ENCODE data around the gene MAGI2. TPM values are rescaled to one million over a fixed set of nuclear protein-coding genes. Genes with fewer than 3 reads are reported as not detected.

The MAGI2 gene
- total RNA-seq, 5 donors from 2014 or later (not counting 1 experiment from before 2014, with no cell fraction given) = 0.10 to 0.77 (median 0.22) TPM

- no peak overlapping the region for H3K4me3 Mint-ChIP-seq
- H3K4me1 Mint-ChIP-seq = no peaks in the 10 kb centered on the region
- no peaks in the 10 kb centered on the region for H3K4me1 ChIP-seq (ENCODE audit: control insufficient read depth in 1 of 2, extremely low read depth in 1 of 2, insufficient read depth in 2 of 2, low read length in 2 of 2)
- 66% methylated on average over 2 of the region's 4 CpGs for WGBS (ENCODE audit: insufficient coverage)
- H3K36me3 ChIP-seq (ENCODE audit: control insufficient read depth in 2 of 2, extremely low read depth in 1 of 2, insufficient read depth in 1 of 2, low read length in 1 of 2) = no peaks in the 10 kb centered on the region
- no peak overlapping the region for H3K4me3 ChIP-seq (ENCODE audit: control insufficient read depth in 1 of 2, extremely low read depth in 1 of 2, low read length in 1 of 2)
- no peaks in the 10 kb centered on the region for H3K27me3 Mint-ChIP-seq
- ATAC-seq (replicated peaks in 1 of 4) (no peak), DNase-seq (no peak)
- H3K9me3 ChIP-seq = no peaks in the 10 kb centered on the region
- H3K36me3 Mint-ChIP-seq = no peaks in the 10 kb centered on the region
- H3K27ac ChIP-seq (ENCODE audit: low read length) = no peak overlapping the region
- H3K27me3 ChIP-seq (replicated peaks in 1 of 2; ENCODE audit: control insufficient read depth in 2 of 2, extremely low read depth in 1 of 2, insufficient read depth in 2 of 2, low read length in 1 of 2) = no peaks in the 10 kb centered on the region
- POLR2A ChIA-PET = no interaction called here
- H3K9me3 Mint-ChIP-seq = no peaks in the 10 kb centered on the region
- H3K27ac Mint-ChIP-seq = no peak overlapping the region
- CTCF ChIA-PET = no interaction called here
These were observed 1064.4 kb downstream of the MAGI2 start for GRCh38 chr7:78389022-78389421.

- no peaks in the 10 kb centered on the region for H3K9me3 Mint-ChIP-seq
- no peaks in the 10 kb centered on the region for H3K36me3 ChIP-seq (ENCODE audit: control insufficient read depth in 2 of 2, extremely low read depth in 1 of 2, insufficient read depth in 1 of 2, low read length in 1 of 2)
- H3K9me3 ChIP-seq = no peaks in the 10 kb centered on the region
- ChIA-PET POLR2A (no interaction called here), CTCF (no interaction called here)
- H3K4me1 ChIP-seq (ENCODE audit: control insufficient read depth in 1 of 2, extremely low read depth in 1 of 2, insufficient read depth in 2 of 2, low read length in 2 of 2) = no peaks in the 10 kb centered on the region
- WGBS (ENCODE audit: insufficient coverage) = no CpG with 5 or more reads among the region's 2 CpGs
- no peaks in the 10 kb centered on the region for H3K27me3 Mint-ChIP-seq
- no peak overlapping the region for H3K4me3 ChIP-seq (ENCODE audit: control insufficient read depth in 1 of 2, extremely low read depth in 1 of 2, low read length in 1 of 2)
- no peak for ATAC-seq (replicated peaks in 1 of 4)
- no peaks in the 10 kb centered on the region for H3K4me1 Mint-ChIP-seq
- no peak for DNase-seq
- H3K27me3 ChIP-seq (replicated peaks in 1 of 2; ENCODE audit: control insufficient read depth in 2 of 2, extremely low read depth in 1 of 2, insufficient read depth in 2 of 2, low read length in 1 of 2) = no peaks in the 10 kb centered on the region
- H3K4me3 Mint-ChIP-seq = no peak overlapping the region
- no peaks in the 10 kb centered on the region for H3K36me3 Mint-ChIP-seq
- H3K27ac ChIP-seq (ENCODE audit: low read length) = no peak overlapping the region
- no peak overlapping the region for H3K27ac Mint-ChIP-seq
These were observed 1066.9 kb downstream of the MAGI2 start for GRCh38 chr7:78386520-78386919.

- no peaks in the 10 kb centered on the region for H3K27me3 ChIP-seq (replicated peaks in 1 of 2; ENCODE audit: control insufficient read depth in 2 of 2, extremely low read depth in 1 of 2, insufficient read depth in 2 of 2, low read length in 1 of 2)
- no peaks in the 10 kb centered on the region for H3K36me3 ChIP-seq (ENCODE audit: control insufficient read depth in 2 of 2, extremely low read depth in 1 of 2, insufficient read depth in 1 of 2, low read length in 1 of 2)
- Mint-ChIP-seq H3K9me3 (peaks cover 0 to 4% (median 0%) of the 10 kb centered on the region in 3 donors), H3K4me1 (no peaks in the 10 kb centered on the region), H3K27ac (no peak overlapping the region), H3K36me3 (no peaks in the 10 kb centered on the region), H3K27me3 (no peaks in the 10 kb centered on the region), H3K4me3 (no peak overlapping the region)
- DNase-seq = no peak
- no peaks in the 10 kb centered on the region for H3K9me3 ChIP-seq
- H3K4me1 ChIP-seq (ENCODE audit: control insufficient read depth in 1 of 2, extremely low read depth in 1 of 2, insufficient read depth in 2 of 2, low read length in 2 of 2) = no peaks in the 10 kb centered on the region
- WGBS (ENCODE audit: insufficient coverage) = no CpG with 5 or more reads among the region's 4 CpGs
- no peak for ATAC-seq (replicated peaks in 1 of 4)
- H3K27ac ChIP-seq (ENCODE audit: low read length) = no peak overlapping the region
- ChIA-PET POLR2A (no interaction called here), CTCF (no interaction called here)
- no peak overlapping the region for H3K4me3 ChIP-seq (ENCODE audit: control insufficient read depth in 1 of 2, extremely low read depth in 1 of 2, low read length in 1 of 2)
These were observed 1070.2 kb downstream of the MAGI2 start for GRCh38 chr7:78383096-78383880.

DNA sequence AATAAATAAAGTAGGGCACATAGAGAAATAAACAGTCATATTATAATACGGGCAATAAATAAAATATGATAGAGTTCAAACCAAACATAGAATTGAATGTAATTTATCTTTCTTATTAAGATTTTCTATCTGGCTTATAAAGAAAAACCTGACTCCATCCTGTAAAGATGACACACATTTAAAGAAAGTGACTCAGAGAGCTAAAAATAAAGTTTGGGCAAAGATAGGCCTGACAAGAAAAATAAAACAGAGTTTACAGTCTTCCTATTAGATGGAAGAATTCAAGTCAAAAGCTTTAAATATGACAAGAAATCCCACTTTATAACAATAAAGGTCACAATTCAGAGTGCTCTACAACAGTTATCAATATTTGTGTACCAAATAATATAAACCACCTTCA, 1074.3 kb downstream of the MAGI2 start:
- no peaks in the 10 kb centered on the region for H3K4me1 Mint-ChIP-seq
- H3K36me3 Mint-ChIP-seq = no peaks in the 10 kb centered on the region
- WGBS (ENCODE audit: insufficient coverage) = no CpG with 5 or more reads among the region's 1 CpG
- H3K4me1 ChIP-seq (ENCODE audit: control insufficient read depth in 1 of 2, extremely low read depth in 1 of 2, insufficient read depth in 2 of 2, low read length in 2 of 2) = no peaks in the 10 kb centered on the region
- no peaks in the 10 kb centered on the region for H3K27me3 Mint-ChIP-seq
- DNase-seq = no peak
- no peak overlapping the region for H3K27ac ChIP-seq (ENCODE audit: low read length)
- no peaks in the 10 kb centered on the region for H3K9me3 ChIP-seq
- H3K27me3 ChIP-seq (replicated peaks in 1 of 2; ENCODE audit: control insufficient read depth in 2 of 2, extremely low read depth in 1 of 2, insufficient read depth in 2 of 2, low read length in 1 of 2) = no peaks in the 10 kb centered on the region
- ChIA-PET POLR2A (no interaction called here), CTCF (no interaction called here)
- no peaks in the 10 kb centered on the region for H3K36me3 ChIP-seq (ENCODE audit: control insufficient read depth in 2 of 2, extremely low read depth in 1 of 2, insufficient read depth in 1 of 2, low read length in 1 of 2)
- no peak for ATAC-seq (replicated peaks in 1 of 4)
- peaks cover 0 to 5% (median 4%) of the 10 kb centered on the region in 3 donors for H3K9me3 Mint-ChIP-seq
- no peak overlapping the region for H3K4me3 Mint-ChIP-seq
- H3K4me3 ChIP-seq (ENCODE audit: control insufficient read depth in 1 of 2, extremely low read depth in 1 of 2, low read length in 1 of 2) = no peak overlapping the region
- no peak overlapping the region for H3K27ac Mint-ChIP-seq

- Mint-ChIP-seq H3K36me3 (no peaks in the 10 kb centered on the region), H3K9me3 (peaks cover 0 to 5% (median 4%) of the 10 kb centered on the region in 3 donors), H3K27ac (no peak overlapping the region), H3K27me3 (no peaks in the 10 kb centered on the region), H3K4me3 (no peak overlapping the region), H3K4me1 (no peaks in the 10 kb centered on the region)
- WGBS (ENCODE audit: insufficient coverage) = no CpG with 5 or more reads among the region's 1 CpG
- ChIA-PET POLR2A (no interaction called here), CTCF (no interaction called here)
- Histone ChIP-seq H3K36me3 (ENCODE audit: control insufficient read depth in 2 of 2, extremely low read depth in 1 of 2, insufficient read depth in 1 of 2, low read length in 1 of 2) (no peaks in the 10 kb centered on the region), H3K9me3 (no peaks in the 10 kb centered on the region), H3K4me1 (ENCODE audit: control insufficient read depth in 1 of 2, extremely low read depth in 1 of 2, insufficient read depth in 2 of 2, low read length in 2 of 2) (no peaks in the 10 kb centered on the region), H3K27ac (ENCODE audit: low read length) (no peak overlapping the region), H3K27me3 (replicated peaks in 1 of 2; ENCODE audit: control insufficient read depth in 2 of 2, extremely low read depth in 1 of 2, insufficient read depth in 2 of 2, low read length in 1 of 2) (no peaks in the 10 kb centered on the region), H3K4me3 (ENCODE audit: control insufficient read depth in 1 of 2, extremely low read depth in 1 of 2, low read length in 1 of 2) (no peak overlapping the region)
- DNase-seq (no peak), ATAC-seq (replicated peaks in 1 of 4) (no peak)
These were observed 1075.9 kb downstream of the MAGI2 start for GRCh38 chr7:78377532-78377931.

DNA sequence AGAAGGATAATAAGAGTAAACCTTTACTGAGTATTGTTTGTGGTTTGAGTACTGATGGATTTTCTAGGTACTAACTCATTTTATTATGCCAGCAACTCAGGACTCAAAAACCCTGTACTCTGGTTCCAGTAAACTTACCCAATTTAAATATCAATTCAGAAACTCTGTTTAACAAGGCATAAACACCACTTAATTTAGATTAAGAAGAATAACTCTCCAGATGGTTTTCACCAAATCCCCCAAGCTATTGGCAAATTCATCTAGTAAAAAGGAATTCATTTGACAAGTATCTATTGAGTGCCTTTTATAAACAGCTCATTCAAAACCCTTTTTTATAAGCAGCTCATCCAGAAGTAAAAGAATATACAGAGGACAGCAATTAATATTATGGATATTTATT, 1082.5 kb downstream of the MAGI2 start:
- Mint-ChIP-seq H3K4me3 (no peak overlapping the region), H3K9me3 (peaks cover 0 to 5% (median 0%) of the 10 kb centered on the region in 3 donors), H3K4me1 (no peaks in the 10 kb centered on the region), H3K27me3 (no peaks in the 10 kb centered on the region), H3K36me3 (no peaks in the 10 kb centered on the region), H3K27ac (no peak overlapping the region)
- POLR2A ChIA-PET = interaction anchor here in 1 of 2 donors (0.6 kb wide), 1 partner anchor 10 kb away, joined by 3 read pairs; no protein-coding TSS in a partner anchor
- CTCF ChIA-PET = no interaction called here
- H3K4me1 ChIP-seq (ENCODE audit: control insufficient read depth in 1 of 2, extremely low read depth in 1 of 2, insufficient read depth in 2 of 2, low read length in 2 of 2) = no peaks in the 10 kb centered on the region
- H3K9me3 ChIP-seq = no peaks in the 10 kb centered on the region
- ATAC-seq (replicated peaks in 1 of 4) = no peak
- H3K36me3 ChIP-seq (ENCODE audit: control insufficient read depth in 2 of 2, extremely low read depth in 1 of 2, insufficient read depth in 1 of 2, low read length in 1 of 2) = no peaks in the 10 kb centered on the region
- H3K27ac ChIP-seq (ENCODE audit: low read length) = no peak overlapping the region
- H3K4me3 ChIP-seq (ENCODE audit: control insufficient read depth in 1 of 2, extremely low read depth in 1 of 2, low read length in 1 of 2) = no peak overlapping the region
- no peaks in the 10 kb centered on the region for H3K27me3 ChIP-seq (replicated peaks in 1 of 2; ENCODE audit: control insufficient read depth in 2 of 2, extremely low read depth in 1 of 2, insufficient read depth in 2 of 2, low read length in 1 of 2)
- no peak for DNase-seq

DNA sequence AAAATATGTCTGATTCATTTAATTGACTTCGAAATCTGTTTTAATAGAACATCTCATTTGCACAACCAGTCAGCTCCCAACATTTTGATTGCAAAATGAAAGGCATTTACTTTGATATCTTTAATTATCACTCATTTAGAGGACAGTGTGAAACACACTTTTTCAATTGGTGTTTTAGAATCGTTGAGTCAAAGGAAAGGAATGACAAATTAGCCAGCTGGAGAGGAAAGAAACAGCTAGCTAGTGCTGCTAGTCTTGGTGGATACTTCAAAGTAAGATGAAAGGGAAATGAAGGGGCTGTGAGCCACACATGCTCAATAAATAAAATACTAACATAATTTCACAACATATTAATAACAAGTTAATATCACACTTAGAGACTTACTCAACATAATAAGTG, 1084.7 kb downstream of the MAGI2 start:
- Histone ChIP-seq H3K27ac (ENCODE audit: low read length) (no peak overlapping the region), H3K36me3 (ENCODE audit: control insufficient read depth in 2 of 2, extremely low read depth in 1 of 2, insufficient read depth in 1 of 2, low read length in 1 of 2) (no peaks in the 10 kb centered on the region), H3K9me3 (no peaks in the 10 kb centered on the region), H3K4me1 (ENCODE audit: control insufficient read depth in 1 of 2, extremely low read depth in 1 of 2, insufficient read depth in 2 of 2, low read length in 2 of 2) (no peaks in the 10 kb centered on the region), H3K27me3 (replicated peaks in 1 of 2; ENCODE audit: control insufficient read depth in 2 of 2, extremely low read depth in 1 of 2, insufficient read depth in 2 of 2, low read length in 1 of 2) (no peaks in the 10 kb centered on the region), H3K4me3 (ENCODE audit: control insufficient read depth in 1 of 2, extremely low read depth in 1 of 2, low read length in 1 of 2) (no peak overlapping the region)
- no peak for DNase-seq
- ChIA-PET POLR2A (no interaction called here), CTCF (no interaction called here)
- Mint-ChIP-seq H3K9me3 (no peaks in the 10 kb centered on the region), H3K27ac (no peak overlapping the region), H3K4me1 (no peaks in the 10 kb centered on the region), H3K27me3 (no peaks in the 10 kb centered on the region), H3K36me3 (no peaks in the 10 kb centered on the region), H3K4me3 (no peak overlapping the region)
- no peak for ATAC-seq (replicated peaks in 1 of 4)
- WGBS (ENCODE audit: insufficient coverage) = no CpG with 5 or more reads among the region's 2 CpGs
